NCI-H345 treated with DMSO at 0.1 percent for 48 hours (cell line): ENCODE results near the gene PAK4.
"Not testable (repeated sequence)": the region's sequence is repeated elsewhere in the genome, so short reads cannot be mapped to it uniquely, and the experiment has no call there.

Experiments
- DNase-seq: peaks from one replicate; lab custom pipeline; 2025; ENCODE audit not compliant: unreplicated experiment; lab: John Stamatoyannopoulos, UW

Gene PAK4

DNA sequence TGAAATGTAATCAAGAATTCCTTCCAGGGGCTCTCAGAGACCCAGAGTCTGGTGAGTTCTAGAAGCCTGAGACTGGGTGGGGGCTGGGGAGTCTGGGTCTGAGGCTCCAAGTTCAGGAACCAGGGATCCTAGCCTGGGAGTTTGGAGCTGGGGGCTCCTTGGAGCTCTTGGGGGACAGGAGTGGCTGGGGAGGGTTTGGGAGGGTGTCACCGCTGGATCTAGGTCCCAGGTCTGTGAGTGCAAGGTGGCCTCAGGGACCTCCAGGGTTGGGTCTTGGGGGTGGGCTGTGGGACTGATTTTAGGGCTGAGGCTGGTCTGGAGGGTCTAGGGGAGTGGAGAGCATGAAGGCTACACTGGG lies 77.4 kb downstream of the PAK4 start:
- no peak for DNase-seq

DNA sequence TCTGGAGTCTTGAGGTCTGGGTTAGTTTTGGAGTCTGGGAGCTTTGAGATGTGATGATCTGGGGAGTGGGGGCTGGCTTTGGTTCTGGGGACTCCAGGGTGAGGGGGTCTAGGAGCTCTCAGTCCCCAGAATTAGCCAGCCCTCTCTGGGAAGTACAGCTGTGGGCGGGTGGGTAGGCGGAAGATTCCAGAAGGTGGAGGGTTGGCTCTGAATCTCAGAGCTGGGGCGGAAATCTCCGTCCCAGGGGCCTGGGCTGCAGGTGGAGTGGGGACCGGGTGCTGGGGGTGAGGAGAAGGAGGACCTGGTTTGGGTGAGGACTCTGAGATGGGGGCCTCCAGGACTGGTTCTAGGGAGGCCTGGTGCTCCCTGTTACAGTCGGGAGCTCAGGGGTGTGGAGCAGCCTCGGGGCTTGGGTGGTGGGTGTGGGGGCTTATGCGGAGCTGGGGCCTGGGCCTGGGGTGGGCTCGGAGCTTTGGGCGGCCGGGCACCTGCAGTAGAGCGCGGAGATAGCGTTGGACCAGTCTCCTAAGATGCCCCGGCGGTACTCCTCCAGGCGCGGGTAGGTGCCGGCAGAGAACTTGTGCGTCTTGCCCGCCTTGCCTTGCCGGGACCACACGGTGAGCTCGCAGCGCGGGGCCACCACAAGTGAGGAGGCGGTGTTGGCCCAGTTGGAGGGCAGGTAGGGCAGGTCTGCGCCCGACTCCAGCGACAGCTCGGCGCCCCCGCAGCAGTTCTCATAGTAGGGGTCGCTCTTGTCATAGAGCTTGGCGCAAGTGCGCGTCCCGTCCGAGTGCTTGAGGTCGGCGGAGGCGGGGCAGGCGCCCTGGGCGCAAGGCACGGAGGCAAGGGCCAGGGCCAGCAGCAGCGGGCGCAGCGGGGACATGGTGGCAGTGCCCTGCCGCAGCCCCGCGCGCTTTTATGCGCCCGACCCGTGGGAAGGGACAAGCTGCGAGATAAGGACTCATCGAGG lies 78.1 kb downstream of the PAK4 start, which contains the start of gene SYCN:
Gene SYCN (minus strand): TSS at position 892 of the 970 bp plus-strand sequence. CDS start 9 bp downstream, at position 883.
- DNase-seq, result no peak

DNA sequence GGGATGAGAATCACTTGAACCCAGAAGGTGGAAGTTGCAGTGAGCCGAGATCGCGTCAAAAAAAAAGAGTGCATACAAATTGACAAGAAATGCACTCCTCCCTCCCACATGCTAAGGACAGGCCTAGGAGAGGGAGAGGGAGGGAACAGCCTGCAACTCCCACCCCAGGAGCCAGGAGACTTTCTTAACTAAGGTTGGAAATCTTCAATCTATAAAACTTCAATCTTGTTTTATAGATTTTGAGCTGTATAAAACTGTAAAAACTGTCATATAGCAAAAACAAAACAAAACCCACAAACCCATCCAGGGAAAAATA lies 79.8 kb downstream of the PAK4 start:
- no peak for DNase-seq

DNA sequence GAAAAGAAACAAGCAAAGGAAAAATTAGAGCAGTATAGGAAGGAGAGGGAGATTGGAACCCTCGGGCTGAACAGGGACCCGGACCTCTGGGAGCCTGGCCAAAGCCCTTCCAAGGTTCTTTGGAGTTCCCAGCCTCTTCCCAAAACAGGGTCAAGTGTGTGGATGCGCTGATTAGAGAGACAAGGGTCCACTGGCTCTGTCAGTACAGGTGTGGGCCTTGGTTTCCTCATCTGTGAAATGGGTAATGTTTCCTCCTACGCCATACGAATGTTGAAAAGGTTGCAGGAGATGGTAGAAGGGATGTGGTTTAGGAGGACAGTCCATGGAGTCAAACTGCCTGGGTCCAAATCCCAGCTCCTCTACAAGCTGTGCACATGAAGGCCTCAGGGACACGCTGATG lies 80.5 kb downstream of the PAK4 start:
- DNase-seq, result no peak

DNA sequence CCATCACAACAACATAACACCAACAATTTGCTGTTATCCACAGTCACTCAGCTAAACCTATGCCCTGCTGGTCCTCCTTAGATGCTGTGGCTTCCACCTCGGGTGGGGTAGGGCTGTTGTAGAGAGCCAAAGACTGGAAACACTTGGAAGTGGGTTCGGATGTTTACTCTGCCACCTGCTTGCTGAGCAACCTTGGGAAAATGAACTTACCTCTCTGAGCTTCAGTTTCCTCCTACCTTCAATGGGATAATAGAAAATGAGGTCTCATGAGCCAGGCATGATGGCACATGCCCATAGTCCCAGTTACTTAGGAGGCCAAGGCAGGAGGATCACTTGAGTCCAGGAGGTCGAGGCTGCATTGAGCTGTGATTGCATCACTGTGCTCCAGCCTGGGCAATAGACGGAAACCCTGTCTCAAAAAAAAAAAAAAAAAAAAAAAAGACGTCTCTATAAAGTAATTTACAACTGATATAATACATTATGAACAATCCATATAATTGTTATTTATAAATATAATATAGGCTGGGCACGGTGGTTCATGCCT lies 81.8 kb downstream of the PAK4 start:
- DNase-seq, result no peak

DNA sequence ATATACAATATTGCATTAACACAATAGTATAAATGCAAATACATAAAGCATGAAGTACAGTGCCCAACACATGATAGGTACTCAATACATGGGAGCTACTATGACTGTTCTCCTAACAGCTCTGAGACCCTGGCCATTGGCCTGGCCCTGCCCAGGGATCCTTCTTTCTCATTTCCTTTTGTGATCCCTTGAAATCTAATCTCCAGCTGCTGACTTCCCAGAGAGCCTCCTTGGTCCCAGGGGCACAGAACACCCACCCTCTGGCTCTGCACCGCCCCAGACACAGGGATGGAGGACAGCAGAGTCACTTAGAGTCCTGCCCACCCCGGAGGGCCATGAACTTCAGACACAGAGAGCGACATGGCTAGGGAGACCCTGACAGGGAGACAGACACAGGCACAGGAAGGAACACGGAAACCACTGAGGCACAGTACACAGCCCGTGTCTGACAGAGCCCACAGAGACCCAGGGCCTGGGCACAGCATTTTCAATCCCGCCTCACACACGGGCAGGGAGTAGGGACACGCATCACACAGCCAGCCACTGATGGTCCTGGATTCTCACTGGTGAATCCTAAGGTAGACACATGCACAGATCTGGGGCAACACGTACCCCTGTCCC lies 82.7 kb downstream of the PAK4 start:
- DNase-seq, result no peak

DNA sequence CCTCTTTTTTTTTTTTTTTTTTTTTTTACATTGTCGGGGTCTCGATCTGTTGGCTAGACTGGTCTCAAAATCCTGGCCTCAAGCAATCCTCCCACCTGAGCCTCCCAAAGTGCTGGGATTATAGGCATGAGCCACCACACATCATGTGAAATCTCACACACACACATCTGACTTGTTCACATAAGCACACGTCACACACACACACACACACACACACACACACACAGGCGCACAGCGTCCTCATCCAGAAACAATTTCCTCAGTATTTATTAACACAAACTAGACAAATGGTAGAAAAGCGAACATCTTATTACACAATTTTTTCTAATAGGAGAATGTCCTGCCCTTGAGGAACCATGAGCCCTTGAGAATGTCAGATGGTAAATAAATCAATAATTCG lies 83.6 kb downstream of the PAK4 start:
- DNase-seq, result no peak

DNA sequence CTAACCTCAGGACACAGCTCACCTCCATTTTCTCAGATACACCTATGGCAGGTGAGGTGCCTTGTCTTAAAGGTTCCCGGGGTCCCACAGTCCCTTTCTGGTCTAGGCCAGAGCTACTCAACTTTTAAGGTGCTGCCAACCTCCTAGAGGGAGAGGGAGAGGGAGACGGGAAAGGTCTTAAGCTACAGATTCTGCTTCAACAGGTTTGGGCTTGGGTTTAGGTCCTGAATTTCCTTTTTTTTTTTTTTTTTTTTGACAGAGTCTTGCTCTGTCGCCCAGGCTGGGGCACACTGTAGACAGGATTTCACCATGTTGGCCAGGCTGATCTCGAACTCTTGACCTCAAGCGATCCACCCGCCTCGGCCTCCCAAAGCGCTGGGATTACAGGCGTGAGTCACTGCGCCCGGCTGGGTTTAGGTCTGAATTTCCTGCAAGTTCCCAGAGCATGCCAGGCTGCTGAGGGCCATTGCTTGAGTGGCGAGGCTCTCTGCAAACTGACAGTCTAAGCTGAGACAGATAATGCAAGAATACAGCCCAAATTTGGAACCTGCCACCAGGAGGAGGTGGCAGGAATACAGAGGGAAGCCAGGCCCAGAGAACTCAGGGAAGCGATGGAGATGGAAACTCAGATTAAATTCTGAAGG lies 86.3 kb downstream of the PAK4 start:
- no peak for DNase-seq

DNA sequence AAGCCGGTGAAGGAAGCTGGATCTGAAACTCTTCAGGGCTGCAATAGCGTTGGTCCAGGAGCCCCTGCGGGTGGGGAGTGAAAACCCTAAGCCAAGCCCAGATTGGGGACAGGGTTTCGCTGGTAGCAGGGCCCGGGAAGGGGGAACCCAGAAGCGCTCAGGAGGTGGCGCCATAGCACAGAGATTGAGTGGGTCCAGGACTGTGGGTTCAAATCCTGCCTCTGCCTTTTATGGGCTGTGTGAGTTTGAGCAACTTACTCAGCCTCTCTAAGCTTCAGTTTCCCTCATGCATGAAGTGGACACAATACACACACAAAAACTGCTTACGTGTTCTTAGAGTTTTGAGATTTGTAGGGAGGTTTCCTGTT lies 86.8 kb downstream of the PAK4 start:
- no peak for DNase-seq

DNA sequence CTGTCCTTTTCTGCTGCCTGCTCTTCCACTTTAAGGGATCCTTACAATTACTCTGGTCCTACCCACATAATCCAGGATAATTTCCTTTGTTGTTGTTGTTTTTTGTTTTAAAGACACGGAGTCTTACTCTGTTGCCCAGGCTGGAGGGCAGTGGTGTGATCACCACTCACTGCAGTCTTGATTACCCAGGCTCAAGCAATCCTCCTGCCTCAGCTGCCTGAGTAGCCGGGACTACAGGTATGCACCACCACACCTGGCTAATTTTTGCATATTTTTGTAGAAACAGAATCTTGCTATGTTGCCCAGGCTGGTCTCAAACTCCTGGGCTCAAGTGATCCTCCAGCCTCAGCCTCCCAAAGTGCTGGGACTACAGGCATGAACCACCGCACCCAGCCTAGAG lies 89.7 kb downstream of the PAK4 start:
- DNase-seq, result not testable (repeated sequence)

DNA sequence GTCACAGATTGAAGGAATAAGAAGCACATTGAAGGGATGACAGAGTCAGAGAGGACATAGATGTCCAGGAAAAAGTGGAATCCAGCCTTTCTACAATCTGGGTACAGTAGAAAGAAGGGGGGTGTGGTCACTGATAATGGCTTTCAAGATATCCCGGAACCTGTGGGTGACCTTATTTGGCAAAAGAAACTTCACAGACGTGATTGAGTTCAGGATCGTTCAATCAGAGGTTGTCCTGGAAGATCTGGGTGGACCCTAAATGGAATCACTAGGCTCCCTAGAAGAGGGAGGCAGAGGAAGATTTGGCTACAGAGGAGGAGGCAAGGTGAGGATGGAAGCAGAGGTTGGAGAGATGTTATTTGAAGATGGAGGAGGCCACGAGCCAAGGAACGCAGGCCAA lies 91.5 kb downstream of the PAK4 start:
- no peak for DNase-seq

DNA sequence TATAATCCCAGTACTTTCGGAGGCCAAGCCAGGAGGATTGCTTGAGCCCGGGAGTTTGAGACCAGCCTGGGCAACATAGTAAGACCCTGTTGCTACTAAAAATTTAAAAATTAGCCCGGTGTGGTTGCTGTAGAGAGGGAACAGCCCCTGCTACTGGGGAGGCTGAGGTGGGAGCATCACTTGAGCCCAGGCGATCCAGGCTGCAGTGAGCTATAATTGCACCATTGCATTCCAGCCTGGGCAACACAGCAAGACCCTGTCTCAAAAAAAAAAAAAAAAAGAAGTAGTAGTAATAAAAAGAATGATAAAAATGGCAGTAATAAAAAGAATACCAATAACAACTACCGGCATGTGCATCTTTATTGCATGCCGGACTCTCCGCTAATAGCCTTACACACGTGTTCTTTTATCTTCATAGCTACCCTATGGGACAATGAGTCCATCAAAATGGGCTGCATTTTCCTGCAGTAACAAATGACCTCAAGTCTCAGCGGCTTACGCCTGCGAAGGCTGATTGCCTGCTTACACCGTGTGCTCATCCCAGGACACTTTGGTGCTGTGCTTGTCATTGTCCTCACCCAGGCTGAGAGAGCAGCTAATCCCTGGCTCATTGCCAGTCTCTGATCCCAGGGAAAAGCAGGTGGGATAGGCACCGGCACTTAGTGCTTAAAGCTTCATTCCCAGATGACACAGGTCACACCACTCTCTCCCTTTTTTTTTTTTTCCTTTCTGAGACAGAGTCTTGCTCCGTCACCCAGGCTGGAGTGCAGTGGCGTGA lies 92.8 kb downstream of the PAK4 start:
- peak; percentile 42 for DNase-seq

DNA sequence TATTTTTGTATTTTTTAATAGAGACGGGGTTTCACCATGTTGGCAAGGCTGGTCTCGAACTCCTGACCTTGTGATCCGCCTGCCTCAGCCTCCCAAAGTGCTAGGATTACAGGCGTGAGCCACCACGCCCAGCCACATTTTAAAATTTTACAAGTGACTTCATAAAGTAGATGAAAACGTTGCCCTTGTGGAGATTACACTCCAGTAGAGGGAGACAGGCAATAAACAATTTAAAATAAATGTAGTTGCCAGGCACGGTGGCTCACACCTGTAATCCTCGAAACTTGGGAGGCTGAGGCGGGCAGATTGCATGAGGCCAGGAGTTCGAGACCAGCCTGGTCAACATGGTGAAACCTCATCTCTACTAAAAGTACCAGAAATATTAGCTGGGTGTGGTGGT lies 93.5 kb downstream of the PAK4 start:
- not testable (repeated sequence) for DNase-seq

DNA sequence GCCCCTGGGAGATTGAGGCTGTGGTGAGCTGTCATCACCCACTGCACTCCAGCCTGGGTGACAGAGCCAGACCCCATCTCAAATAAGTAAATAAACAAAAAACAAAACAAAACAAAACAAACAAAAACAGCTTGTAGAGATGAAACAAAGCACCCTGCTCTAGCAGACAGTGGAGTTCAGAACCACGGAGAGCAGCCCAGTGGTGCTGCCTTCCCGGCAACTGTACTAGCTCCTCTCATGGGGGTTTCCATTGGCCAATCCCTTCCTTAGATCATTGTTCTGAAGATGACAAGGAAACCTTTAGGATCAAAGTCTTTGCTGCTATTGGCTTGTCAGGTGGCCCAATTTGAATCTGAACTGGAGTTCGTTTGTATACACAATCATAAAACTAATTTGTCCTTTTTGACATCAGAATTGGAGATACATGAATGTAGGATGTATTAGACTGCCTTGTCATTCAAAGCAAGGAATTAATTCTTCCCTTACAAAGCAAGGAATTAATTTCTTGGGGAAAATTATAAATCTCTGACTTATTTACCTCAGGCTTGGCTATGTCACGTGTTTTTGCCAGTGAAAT lies 98.2 kb downstream of the PAK4 start:
- DNase-seq, result no peak

DNA sequence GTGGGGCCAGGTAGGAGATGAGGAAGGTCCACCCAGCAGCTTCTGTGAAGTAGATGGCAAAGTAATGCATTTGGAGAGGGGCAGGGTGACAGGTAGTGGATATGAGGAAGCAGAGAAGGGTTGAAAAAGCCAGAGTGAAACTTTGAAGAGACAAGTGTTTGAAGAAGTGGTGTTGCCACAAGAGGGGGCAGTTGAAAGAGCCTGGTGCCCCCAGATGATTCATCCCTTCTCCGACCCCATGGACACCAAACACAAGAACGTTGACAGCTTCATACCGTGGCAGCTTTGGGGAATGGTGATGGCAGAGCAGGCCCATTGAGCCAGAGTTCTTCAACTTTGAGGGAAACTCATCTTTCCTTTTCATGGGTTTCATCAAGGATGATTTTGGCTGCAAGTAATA lies 99.3 kb downstream of the PAK4 start:
- DNase-seq, result no peak
